GM12874 (cell line): ENCODE data around the gene KY.

ENCODE experiments used
- TF ChIP-seq, protein P1 (sequence below): IDR thresholded peaks from 2 replicates; pipeline ENCODE4 v1.5.1; 2011; ENCODE audit warnings: low read depth, mild to moderate bottlenecking, control low read depth, low read length, moderate library complexity; ENCODE audit not compliant: insufficient read depth

Gene KY

DNA sequence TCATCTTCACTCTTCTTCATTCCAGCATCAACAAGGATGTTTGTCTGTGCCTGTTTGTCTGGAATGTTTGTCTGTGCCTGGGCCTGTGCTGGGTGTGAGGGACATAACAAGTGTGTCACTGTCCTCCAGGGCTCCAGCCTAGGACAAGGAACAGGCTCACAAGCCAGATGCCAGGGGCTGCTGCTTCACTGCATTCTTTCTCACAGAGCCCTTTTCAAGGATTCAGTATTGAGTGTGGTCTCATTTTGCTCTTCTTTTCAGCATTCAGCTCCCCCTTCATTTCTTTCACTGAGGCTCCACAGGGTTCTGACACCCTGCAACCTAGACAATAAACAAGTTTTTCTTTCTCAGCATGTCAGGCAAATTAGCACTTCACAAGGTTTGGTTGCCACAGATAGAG lies 43.6 kb upstream of the KY start:
- TF ChIP-seq, protein P1, sequence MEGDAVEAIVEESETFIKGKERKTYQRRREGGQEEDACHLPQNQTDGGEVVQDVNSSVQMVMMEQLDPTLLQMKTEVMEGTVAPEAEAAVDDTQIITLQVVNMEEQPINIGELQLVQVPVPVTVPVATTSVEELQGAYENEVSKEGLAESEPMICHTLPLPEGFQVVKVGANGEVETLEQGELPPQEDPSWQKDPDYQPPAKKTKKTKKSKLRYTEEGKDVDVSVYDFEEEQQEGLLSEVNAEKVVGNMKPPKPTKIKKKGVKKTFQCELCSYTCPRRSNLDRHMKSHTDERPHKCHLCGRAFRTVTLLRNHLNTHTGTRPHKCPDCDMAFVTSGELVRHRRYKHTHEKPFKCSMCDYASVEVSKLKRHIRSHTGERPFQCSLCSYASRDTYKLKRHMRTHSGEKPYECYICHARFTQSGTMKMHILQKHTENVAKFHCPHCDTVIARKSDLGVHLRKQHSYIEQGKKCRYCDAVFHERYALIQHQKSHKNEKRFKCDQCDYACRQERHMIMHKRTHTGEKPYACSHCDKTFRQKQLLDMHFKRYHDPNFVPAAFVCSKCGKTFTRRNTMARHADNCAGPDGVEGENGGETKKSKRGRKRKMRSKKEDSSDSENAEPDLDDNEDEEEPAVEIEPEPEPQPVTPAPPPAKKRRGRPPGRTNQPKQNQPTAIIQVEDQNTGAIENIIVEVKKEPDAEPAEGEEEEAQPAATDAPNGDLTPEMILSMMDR = no peak

DNA sequence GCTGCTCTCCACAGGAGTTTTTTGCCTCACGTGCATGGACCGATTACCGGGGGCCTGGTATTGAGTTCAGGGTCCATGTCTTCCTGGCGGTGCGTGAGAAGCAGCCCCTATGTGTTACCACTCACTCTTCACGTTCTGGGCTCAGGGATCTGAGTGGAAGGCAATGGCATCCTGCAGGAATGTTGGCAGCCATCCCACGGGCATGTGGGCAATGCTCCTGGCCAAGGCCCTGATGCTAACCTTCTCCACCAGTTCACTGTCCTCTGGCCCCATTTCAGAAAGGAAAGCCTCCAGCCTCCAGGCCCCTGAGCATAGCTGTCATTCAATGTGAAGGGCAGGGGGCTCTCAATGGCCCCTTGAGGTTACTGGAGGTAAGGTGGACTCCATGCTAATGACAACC lies 43.0 kb upstream of the KY start:
- TF ChIP-seq, protein P1 = no peak

DNA sequence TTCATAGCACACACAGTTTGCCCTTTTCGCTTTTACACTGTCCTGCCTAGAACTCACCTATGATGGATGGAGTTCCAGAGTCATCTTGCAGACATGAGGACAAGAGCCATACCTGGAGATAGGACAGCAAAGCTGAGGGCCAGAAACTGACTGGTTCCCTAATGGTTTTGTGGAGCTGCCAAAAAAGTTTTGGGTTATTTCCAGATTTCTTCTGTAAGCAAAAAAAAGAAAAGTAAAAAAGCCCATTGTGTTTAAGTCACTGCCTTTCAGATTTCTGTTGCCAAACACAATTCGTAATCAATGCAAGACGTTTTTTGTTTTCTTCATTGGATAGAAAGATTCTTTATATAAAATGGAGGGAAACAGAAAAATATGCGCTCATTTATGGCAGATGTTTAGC lies 42.4 kb upstream of the KY start:
- TF ChIP-seq, protein P1 = no peak

DNA sequence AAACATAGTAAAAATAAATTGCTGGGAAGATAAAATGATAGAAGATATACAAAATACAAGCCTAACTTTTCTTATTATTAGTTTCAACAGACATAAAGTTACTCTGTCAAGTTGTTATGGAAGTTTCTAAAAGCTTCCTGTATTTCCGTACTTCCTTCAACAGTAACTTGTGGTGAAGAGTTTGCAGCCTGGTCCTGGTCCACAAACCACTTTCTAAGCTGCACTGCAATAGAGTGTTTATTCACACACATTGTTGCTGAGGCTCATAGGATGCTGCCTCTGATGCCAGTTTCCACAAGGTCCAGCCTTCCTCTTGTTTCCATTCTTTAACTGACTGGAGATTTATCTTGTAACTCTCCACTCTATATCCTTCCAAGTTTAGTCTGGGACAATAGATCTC lies 39.4 kb upstream of the KY start:
- TF ChIP-seq, protein P1 = no peak

DNA sequence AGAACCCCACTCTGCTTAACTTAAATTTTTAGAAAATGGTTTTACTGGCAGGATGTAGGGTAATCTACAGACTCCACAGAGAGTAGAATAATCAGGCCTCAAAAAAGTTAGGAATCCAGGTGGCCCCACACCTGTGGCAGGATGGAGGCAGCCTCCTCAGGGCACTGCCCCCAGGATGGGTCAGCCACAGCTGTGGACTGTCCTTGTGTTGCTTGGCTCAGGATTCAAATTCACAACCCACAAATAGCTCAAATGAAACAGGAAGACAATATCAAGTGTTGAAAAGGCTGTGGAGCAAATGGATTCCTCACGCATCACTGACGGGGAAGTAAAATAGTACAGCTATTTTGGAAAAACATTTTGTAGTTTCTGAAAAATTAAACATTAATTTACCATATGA lies 36.8 kb upstream of the KY start:
- TF ChIP-seq, protein P1 = no peak

DNA sequence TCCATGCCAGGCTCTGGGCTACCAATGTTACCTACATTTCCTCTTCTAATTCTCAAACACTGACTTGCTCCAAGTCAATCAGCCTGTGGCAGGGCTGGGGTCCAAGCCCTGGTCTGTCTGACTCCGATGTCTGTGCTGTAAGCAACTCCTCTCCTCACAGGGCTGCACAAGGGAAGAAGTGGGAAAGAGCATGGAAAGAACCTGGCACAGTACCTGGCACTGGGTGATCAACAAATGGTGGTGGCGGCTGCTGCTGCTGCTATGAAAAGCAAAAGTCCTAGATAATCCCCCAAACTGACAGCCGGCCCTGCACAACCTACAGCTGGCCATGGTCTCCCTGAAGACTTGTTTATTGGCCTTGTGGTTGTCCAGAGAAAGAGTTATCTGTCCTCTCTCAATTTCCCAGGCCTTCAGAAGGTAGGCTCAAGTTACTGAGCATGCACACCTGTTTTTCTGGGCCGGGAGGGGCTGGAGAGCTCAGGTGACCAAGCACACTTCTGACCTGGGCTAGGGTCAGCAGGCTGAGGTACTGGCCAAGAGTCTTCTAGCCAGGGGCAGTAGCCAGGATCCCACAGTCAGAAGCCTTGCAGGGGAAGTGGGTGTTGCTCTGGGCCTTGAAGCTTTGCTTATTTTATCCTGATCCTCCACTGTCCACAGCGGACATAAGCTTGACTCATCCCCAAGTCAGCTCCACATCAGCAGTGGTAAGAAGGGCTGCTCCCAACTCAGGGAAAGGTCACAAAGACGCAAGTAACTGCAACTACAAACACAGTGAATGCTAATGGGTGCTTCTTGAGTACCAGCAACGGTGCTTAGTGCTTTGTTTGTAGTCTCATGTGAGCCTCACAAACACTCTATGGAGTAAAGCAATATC lies 35.3 kb upstream of the KY start:
- TF ChIP-seq, protein P1 = no peak

DNA sequence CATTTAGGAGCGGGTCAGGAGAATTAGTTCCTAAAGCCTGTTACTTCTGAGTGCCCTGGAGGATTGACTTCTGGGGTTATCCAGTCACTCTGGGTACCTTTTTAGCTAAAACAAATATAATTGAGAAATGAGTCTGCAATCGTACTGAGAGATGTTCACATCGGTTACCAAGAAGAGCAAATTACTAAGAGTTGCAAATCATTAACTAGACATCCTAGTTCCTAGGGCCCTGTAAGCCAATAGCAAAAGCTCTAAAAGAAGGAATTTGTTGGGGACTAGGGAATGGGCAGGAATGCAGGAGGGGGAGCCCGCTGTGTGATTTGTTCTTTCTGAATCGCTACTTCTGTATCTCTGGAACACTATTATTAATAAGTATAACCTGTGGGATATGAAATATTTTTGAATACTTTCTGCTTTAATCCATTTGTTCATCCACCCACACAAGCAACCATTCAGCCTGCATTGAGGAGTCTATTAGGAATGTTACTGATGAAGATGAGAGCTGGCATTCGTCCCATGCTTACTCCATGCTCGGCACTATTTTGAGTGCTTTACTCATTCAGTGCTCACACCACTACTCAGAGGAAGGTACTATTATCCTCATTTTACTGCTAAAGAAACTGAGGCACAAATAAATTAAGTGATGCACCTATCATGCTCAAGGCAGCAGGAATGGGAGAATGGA lies 31.5 kb upstream of the KY start:
- TF ChIP-seq, protein P1 = no peak
